ENCODE data around the gene EXOSC9.

GRCh38 chr4:121842862-121843261 is 41.7 kb downstream of the EXOSC9 start:
- TF ChIP-seq POLR2AphosphoS5 (IDR thresholded peaks at IDR 0.05; ENCODE audit: borderline replicate concordance, low read depth, low read length) (no peak), EZH2 (IDR thresholded peaks at IDR 0.05) (no peak)
